ENCODE measurements around the gene ZNF79. TPM values are rescaled to one million over a fixed set of nuclear protein-coding genes. Genes with fewer than 3 reads are reported as not detected.

The ZNF79 gene
- total and polyA plus RNA-seq, 2 of the 8 experiments (the other 6 are each of a cell fraction or from before 2014, with no cell fraction given), result 2.4 to 7.4 TPM

GRCh38 chr9:127438394-127438793 lies 14.2 kb downstream of the ZNF79 start:
- CTCF ChIA-PET (ENCODE audit: partially characterized antibody), result no interaction called here
- POLR2A ChIA-PET (ENCODE audit: partially characterized antibody), result interaction anchor here (5.9 to 11.3 kb wide), 2 partner anchors 8 to 15 kb away, joined by 45 to 125 read pairs; partner anchors contain the start of genes LRSAM1 and RPL12

More at GRCh38 chr9:127438394-127438793, 14.2 kb downstream of the ZNF79 start:
- Histone ChIP-seq H4K91ac (replicated peaks; ENCODE audit: insufficient read length, low read length) (no peak overlapping the region), H3K79me2 (ENCODE audit: control insufficient read depth in 1 of 2, insufficient read depth in 2 of 2, low read length in 2 of 2) (no peaks in the 10 kb centered on the region), H3K27me3 (replicated peaks in 1 of 4; ENCODE audit: control insufficient read depth in 3 of 4, extremely low read depth in 1 of 4, insufficient read depth in 3 of 4, low read length in 3 of 4) (no peaks in the 10 kb centered on the region), H4K5ac (ENCODE audit: insufficient read length, low read depth, low read length) (no peak overlapping the region), H2BK15ac (ENCODE audit: low read length) (no peak overlapping the region), H3K36me3 (ENCODE audit: control insufficient read depth in 2 of 4, insufficient read depth in 4 of 4, low read length in 3 of 4) (peaks cover 25 to 61% (median 52%) of the 10 kb centered on the region in 4 experiments), H3K56ac (replicated peaks; ENCODE audit: insufficient read length, low read depth, low read length) (no peak overlapping the region), H2BK12ac (ENCODE audit: low read depth, low read length) (no peak overlapping the region), H3K4me2 (ENCODE audit: insufficient read depth in 1 of 2, low read depth in 2 of 2, low read length in 2 of 2) (no peak overlapping the region), H3K14ac (ENCODE audit: insufficient read length) (no peak overlapping the region), H3K4me3 (ENCODE audit: extremely low read depth in 1 of 4, insufficient read depth in 2 of 4, low read depth in 3 of 4, low read length in 4 of 4) (no peak overlapping the region), H4K20me1 (replicated peaks in 1 of 2; ENCODE audit: control insufficient read depth in 1 of 2, insufficient read depth in 2 of 2, low read length in 2 of 2) (peaks cover 0 to 2% of the 10 kb centered on the region in 2 experiments), H2BK120ac (replicated peaks; ENCODE audit: low read depth, low read length) (no peak overlapping the region), H3K18ac (ENCODE audit: extremely low read depth, low read length) (no peak overlapping the region), H3K23ac (ENCODE audit: insufficient read length) (no peak overlapping the region), H2BK5ac (ENCODE audit: low read depth, low read length) (no peak overlapping the region), H3K4me1 (replicated peaks in 1 of 4; ENCODE audit: control insufficient read depth in 3 of 4, insufficient read depth in 4 of 4, low read length in 3 of 4) (no peaks in the 10 kb centered on the region), H4K8ac (ENCODE audit: extremely low read depth, insufficient read depth, low read length) (no peak overlapping the region), H2AFZ (ENCODE audit: low read length) (no peak overlapping the region), H3K23me2 (ENCODE audit: low read depth, low read length) (no peaks in the 10 kb centered on the region), H3K9ac (replicated peaks in 1 of 4; ENCODE audit: extremely low read depth in 1 of 4, low read depth in 3 of 4, low read length in 3 of 4) (no peak overlapping the region), H2BK20ac (ENCODE audit: low read length) (no peak overlapping the region), H3K9me3 (ENCODE audit: insufficient read depth in 2 of 2, low read depth in 1 of 2, low read length in 1 of 2) (no peaks in the 10 kb centered on the region), H2AK5ac (ENCODE audit: low read depth, low read length) (no peak overlapping the region), H3K79me1 (ENCODE audit: low read depth, low read length) (no peaks in the 10 kb centered on the region), H3K27ac (ENCODE audit: low read depth, low read length) (no peak overlapping the region), H3K4ac (replicated peaks; ENCODE audit: insufficient read length, low read depth, low read length) (no peak overlapping the region)
- no peak for TF ChIP-seq TCF12 (IDR thresholded peaks at IDR 0.05; ENCODE audit: low read depth, low read length)
- TF ChIP-seq CHD2 (IDR thresholded peaks at IDR 0.05; ENCODE audit: low read length), result no peak
- TF ChIP-seq PHF8 (conservative IDR thresholded peaks at IDR 0.05; ENCODE audit: low read depth, low read length), result no peak
- TF ChIP-seq TAF1 (IDR thresholded peaks at IDR 0.05; ENCODE audit: low read depth, low read length), result no peak
- no peak for TF ChIP-seq ATF3 (IDR thresholded peaks at IDR 0.05; ENCODE audit: insufficient read depth, low read depth, low read length)
- DNase-seq (ENCODE audit: low read depth in 1 of 2, low spot score in 2 of 2) (no peak), FAIRE-seq (no peak)
- 96% methylated on average over 9 of the region's 9 CpGs; no CpG with 5 or more reads in 1 of the 2 experiments for WGBS, 2 experiments (ENCODE audit: extremely low coverage in 1 of 2, insufficient coverage in 1 of 2, insufficient read length in 1 of 2, insufficient replicate concordance in 2 of 2, low coverage in 1 of 2, low lambda C conversion rate in 2 of 2, missing lambda C conversion rate in 1 of 2)

All from H1 (cell line).